OCI-LY7 (cell line): ENCODE measurements around the gene PRRX1. TPM values are rescaled to one million over a fixed set of nuclear protein-coding genes. Genes with fewer than 3 reads are reported as not detected.
A peak's percentile ranks its signal among the peaks of the same experiment; 100 is the strongest.

Experiments
- Bru-seq: library from RNA; stranded (reverse); fragments of 400-500 nt; gene quantifications from one replicate; lab custom pipeline; 2021; lab: Mats Ljungman, UMichigan
- BruChase-seq, 2 experiments: library from RNA; stranded (reverse); fragments of 400-500 nt; gene quantifications; one replicate each; lab custom pipeline; 2021; lab: Mats Ljungman, UMichigan
- BruUV-seq: library from RNA; stranded (reverse); fragments of 400-500 nt; replicated peaks from 2 replicates; lab custom pipeline; 2021; lab: Mats Ljungman, UMichigan
- CTCF ChIA-PET: fragments of 300-600 bp; sonication (Branson Sonifier 250); formaldehyde crosslinking; loops from one replicate; lab custom pipeline; 2022; ENCODE audit warnings: antibody characterized with exemption; ENCODE audit not compliant: unreplicated experiment; lab: Charles Lee
- POLR2A ChIA-PET: fragments of 300-600 bp; sonication (Branson Sonifier 250); formaldehyde crosslinking; loops from one replicate; lab custom pipeline; 2022; ENCODE audit warnings: antibody characterized with exemption; lab: Charles Lee
- DNase-seq: peaks from one replicate; pipeline ENCODE4 v3.0.0-alpha.2; 2015; ENCODE audit warnings: low spot score
- H2AFZ ChIP-seq: fragments of 200-600 bp; sonication (generic), shearing (Covaris generic); 2 replicates; pipeline ENCODE4 v1.6.1; 2014; ENCODE audit warnings: mild to moderate bottlenecking, antibody characterized with exemption, low read length, moderate library complexity
- H3K27ac ChIP-seq: fragments of 200-600 bp; sonication (generic); 2 replicates; pipeline ENCODE4 v1.5.1; 2014; ENCODE audit warnings: mixed run types, low read depth, mild to moderate bottlenecking, moderate library complexity, low read length, inconsistent platforms; ENCODE audit not compliant: poor library complexity, severe bottlenecking
- H3K36me3 ChIP-seq: fragments of 200-600 bp; sonication (generic); 2 replicates; pipeline ENCODE4 v1.6.1; 2014; ENCODE audit warnings: mild to moderate bottlenecking, antibody characterized with exemption, low read length, moderate library complexity, mixed read lengths; ENCODE audit not compliant: insufficient read depth
- H3K4me1 ChIP-seq: fragments of 200-600 bp; sonication (generic); 2 replicates; pipeline ENCODE4 v1.5.1; 2014; ENCODE audit warnings: mild to moderate bottlenecking, low read length; ENCODE audit not compliant: insufficient read depth, poor library complexity, severe bottlenecking
- H3K4me2 ChIP-seq: fragments of 200-600 bp; sonication (generic); 2 replicates; pipeline ENCODE4 v1.6.1; 2014; ENCODE audit warnings: mild to moderate bottlenecking, low read length
- H3K4me3 ChIP-seq: fragments of 200-600 bp; sonication (generic); 2 replicates; pipeline ENCODE4 v1.5.1; 2014; ENCODE audit warnings: mild to moderate bottlenecking, low read depth, low read length; ENCODE audit not compliant: poor library complexity, severe bottlenecking
- H3K79me2 ChIP-seq: fragments of 200-600 bp; sonication (generic); 2 replicates; pipeline ENCODE4 v1.6.1; 2016; ENCODE audit warnings: low read depth, mild to moderate bottlenecking, low read length, moderate library complexity, mixed read lengths; ENCODE audit not compliant: insufficient read depth
- H3K9me2 ChIP-seq: fragments of 200-600 bp; sonication (generic); 2 replicates; pipeline ENCODE4 v1.6.1; 2016; ENCODE audit warnings: mild to moderate bottlenecking, low read length, mixed read lengths; ENCODE audit not compliant: insufficient read depth
- H3K9me3 ChIP-seq: fragments of 200-600 bp; sonication (generic); 2 replicates; pipeline ENCODE4 v1.6.1; 2014; ENCODE audit warnings: mild to moderate bottlenecking, mixed run types, low read length, mixed read lengths
- H4K20me1 ChIP-seq: fragments of 200-600 bp; sonication (generic); 2 replicates; pipeline ENCODE4 v1.6.1; 2014; ENCODE audit warnings: mild to moderate bottlenecking, antibody characterized with exemption, low read length, moderate library complexity, mixed read lengths; ENCODE audit not compliant: insufficient read depth
- EZH2phosphoT487 ChIP-seq: fragments of 200-600 bp; sonication (generic); IDR thresholded peaks from 2 replicates; pipeline ENCODE4 v1.6.1; 2018; ENCODE audit warnings: low read depth, borderline replicate concordance, mild to moderate bottlenecking, mixed run types, antibody characterized with exemption, low read length, moderate library complexity, mixed read lengths
- intact Hi-C: fragments of 100-400 bp; cut with micrococcal nuclease; formaldehyde crosslinking; loops from one replicate; pipeline ENCODE4 v1.10.0; 2022; ENCODE audit not compliant: unreplicated experiment
- long read RNA-seq: library from polyadenylated mRNA; stranded (forward); transcript quantifications from one replicate; pipeline ENCODE4 v2.0.0, GENCODE V29; 2022
- total RNA-seq, 2 experiments: library from RNA; depleted of rRNA in 1 of 2; stranded (reverse); fragments of >200 nt in 1 of 2; shearing (Covaris generic) in 1 of 2; gene quantifications; 2 replicates each; pipeline ENCODE4 v1.2.3, GENCODE V29; 2014 to 2022
- TF ChIP-seq, protein P1 (sequence below): fragments of 200-600 bp; sonication (generic); conservative IDR thresholded peaks from 2 replicates; pipeline ENCODE4 v1.5.1; 2014; ENCODE audit warnings: mild to moderate bottlenecking, antibody characterized with exemption, low read length, moderate library complexity, mixed read lengths

PRRX1 gene
- total RNA-seq (2014; rRNA removed; shearing (Covaris generic)) (not detected in 2 replicates), total RNA-seq (2022) (not detected in 2 replicates), Bru-seq, nascent RNA (not detected), BruChase-seq, experiment 1, labeled RNA remaining after a 6-hour chase (not detected), BruChase-seq, experiment 2, labeled RNA remaining after a 2-hour chase (percentile 2 among the genes with signal in this experiment)
- long read RNA-seq, result 0 reads

DNA sequence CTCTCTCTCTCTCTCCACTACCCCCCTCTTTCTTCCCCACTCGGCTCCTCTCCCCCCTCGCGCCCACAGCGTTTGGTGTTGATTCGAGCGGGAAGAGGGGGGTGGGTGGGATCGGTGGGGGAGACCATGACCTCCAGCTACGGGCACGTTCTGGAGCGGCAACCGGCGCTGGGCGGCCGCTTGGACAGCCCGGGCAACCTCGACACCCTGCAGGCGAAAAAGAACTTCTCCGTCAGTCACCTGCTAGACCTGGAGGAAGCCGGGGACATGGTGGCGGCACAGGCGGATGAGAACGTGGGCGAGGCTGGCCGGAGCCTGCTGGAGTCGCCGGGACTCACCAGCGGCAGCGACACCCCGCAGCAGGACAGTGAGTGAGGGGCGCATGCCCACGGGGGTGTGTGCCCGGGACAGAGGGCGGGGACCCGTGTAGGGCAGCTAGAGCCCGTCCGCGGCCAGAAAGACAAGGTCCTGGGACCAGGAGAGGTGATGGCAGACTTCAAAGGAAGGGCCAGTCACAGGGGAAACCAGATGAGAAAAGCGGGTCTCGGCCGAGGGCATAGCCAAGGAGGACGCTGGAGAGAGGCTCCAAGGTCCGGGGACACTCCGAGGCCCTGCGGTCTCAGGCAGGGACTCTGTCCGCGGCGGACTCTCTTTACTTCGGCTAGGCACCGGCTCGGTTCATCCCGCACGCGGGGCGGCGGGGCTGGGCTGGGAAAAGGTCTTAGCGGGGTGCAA is at the start of gene PRRX1:
TSS of gene PRRX1 (plus strand) at position 39 of the 735 bp plus-strand sequence. CDS start at position 127, 88 bp downstream.
- intact Hi-C loops, result no loop called here
- CTCF ChIA-PET, result no interaction called here

DNA sequence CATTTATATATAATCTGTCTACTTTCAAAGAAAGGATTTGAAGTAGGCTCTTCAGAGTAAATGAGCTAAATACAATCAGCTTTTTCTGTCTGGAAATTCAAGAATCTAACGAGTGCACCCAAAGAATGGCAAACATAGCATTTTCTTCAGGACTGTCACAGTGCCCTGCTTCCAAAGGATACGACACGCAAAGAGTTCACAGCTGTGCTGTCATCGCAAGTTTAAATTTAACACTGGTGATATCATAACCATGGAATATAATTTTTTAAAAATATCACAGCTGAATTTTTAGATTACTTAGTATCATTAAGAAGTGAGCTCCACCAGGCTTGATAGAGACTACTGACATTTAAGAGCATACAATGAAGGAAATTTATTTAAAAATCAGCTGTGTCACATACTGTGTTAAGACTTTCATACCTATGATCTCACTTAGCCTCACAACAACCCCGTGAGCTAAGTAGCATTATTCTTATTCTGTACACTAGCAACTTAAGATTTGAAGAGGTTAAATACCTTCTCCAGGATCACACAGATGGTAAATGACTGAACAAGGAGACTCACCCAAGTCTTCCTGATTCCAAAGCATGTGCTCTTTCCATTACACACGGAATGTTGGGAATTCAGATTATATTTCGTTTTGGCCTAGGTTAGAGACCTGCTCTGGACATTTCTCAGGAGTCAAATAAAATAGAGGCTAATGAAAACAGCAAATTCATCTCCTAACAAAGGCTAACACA is 46.2 kb upstream of the PRRX1 start:
- H3K4me1 ChIP-seq, result no peaks in the 10 kb centered on the region
- H3K4me3 ChIP-seq, result no peak overlapping the region
- no peaks in the 10 kb centered on the region for H3K79me2 ChIP-seq
- POLR2A ChIA-PET, result interaction anchor here (0.6 to 1.2 kb wide), 5 partner anchors 8 to 831 kb away, joined by 3 to 5 read pairs (median 3); no protein-coding TSS in a partner anchor
- TF ChIP-seq, protein P1, sequence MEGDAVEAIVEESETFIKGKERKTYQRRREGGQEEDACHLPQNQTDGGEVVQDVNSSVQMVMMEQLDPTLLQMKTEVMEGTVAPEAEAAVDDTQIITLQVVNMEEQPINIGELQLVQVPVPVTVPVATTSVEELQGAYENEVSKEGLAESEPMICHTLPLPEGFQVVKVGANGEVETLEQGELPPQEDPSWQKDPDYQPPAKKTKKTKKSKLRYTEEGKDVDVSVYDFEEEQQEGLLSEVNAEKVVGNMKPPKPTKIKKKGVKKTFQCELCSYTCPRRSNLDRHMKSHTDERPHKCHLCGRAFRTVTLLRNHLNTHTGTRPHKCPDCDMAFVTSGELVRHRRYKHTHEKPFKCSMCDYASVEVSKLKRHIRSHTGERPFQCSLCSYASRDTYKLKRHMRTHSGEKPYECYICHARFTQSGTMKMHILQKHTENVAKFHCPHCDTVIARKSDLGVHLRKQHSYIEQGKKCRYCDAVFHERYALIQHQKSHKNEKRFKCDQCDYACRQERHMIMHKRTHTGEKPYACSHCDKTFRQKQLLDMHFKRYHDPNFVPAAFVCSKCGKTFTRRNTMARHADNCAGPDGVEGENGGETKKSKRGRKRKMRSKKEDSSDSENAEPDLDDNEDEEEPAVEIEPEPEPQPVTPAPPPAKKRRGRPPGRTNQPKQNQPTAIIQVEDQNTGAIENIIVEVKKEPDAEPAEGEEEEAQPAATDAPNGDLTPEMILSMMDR, result no peak
- TF ChIP-seq EZH2phosphoT487, result no peak
- no peak overlapping the region for H3K27ac ChIP-seq
- CTCF ChIA-PET, result no interaction called here
- BruUV-seq, result no TSS peak
- DNase-seq, result no peak
- no peaks in the 10 kb centered on the region for H3K9me3 ChIP-seq
- H3K4me2 ChIP-seq, result no peak overlapping the region
- H3K36me3 ChIP-seq, result no peaks in the 10 kb centered on the region
- no peak overlapping the region for H2AFZ ChIP-seq
- intact Hi-C loops, result no loop called here
- no peaks in the 10 kb centered on the region for H4K20me1 ChIP-seq
- no peaks in the 10 kb centered on the region for H3K9me2 ChIP-seq

More for the DNA sequence above, at the start of gene PRRX1:
- Histone ChIP-seq H2AFZ (no peak within 1 kb of the TSS), H3K4me2 (no peak within 1 kb of the TSS), H3K9me2 (no peaks in the 10 kb centered on the region), H3K4me1 (no peaks in the 10 kb centered on the region), H3K27ac (no peak within 1 kb of the TSS), H3K4me3 (no peak within 1 kb of the TSS), H4K20me1 (no peaks in the 10 kb centered on the region), H3K79me2 (no peaks in the 10 kb centered on the region), H3K36me3 (no peaks in the 10 kb centered on the region), H3K9me3 (no peaks in the 10 kb centered on the region)
- BruUV-seq, result no TSS peak
- DNase-seq, result no peak
- TF ChIP-seq, protein P1, result no peak
- no peak for TF ChIP-seq EZH2phosphoT487
- POLR2A ChIA-PET, result no interaction called here
